HUDEP-2 (cell line): ENCODE measurements around the gene MSH5.
"Not testable (repeated sequence)": the region's sequence is repeated elsewhere in the genome, so short reads cannot be mapped to it uniquely, and the experiment has no call there.

Experiments
- DNase-seq, 76 experiments: peaks; one replicate each; lab custom pipeline; 2025; ENCODE audit not compliant: unreplicated experiment in 76 of 76; lab: John Stamatoyannopoulos, UW

MSH5 gene

DNA sequence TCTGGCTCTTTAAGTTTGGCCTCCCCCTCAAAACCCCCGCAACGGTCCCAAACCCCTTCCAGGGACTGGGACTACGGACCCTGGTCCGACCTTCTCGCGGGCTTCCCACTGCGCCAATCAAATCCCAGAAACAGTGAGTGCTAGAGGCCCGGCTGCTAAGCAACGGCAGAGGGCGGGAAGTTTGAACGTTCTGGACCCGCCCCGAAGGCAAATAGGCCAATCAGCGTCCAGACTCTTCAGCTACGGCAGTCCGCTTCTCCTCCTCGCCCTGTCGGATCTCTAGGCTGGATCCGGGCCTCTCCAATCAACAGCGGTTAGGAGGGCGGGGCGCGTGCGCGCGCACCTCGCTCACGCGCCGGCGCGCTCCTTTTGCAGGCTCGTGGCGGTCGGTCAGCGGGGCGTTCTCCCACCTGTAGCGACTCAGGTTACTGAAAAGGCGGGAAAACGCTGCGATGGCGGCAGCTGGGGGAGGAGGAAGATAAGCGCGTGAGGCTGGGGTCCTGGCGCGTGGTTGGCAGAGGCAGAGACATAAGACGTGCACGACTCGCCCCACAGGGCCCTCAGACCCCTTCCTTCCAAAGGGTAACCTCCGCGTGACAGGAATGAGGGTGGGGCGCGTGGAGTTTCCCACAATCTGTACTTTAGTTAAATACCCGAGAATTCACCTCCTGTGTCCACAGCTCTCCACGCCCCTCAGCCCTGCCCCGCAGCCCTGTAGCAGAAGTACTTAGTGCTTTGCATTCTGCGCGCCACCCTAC lies at the start of gene MSH5:
Gene MSH5, plus strand, starts transcription at position 367 of the 758 bp plus-strand sequence. CDS start 462 bp downstream, outside the sequence.
- peak; percentile 84 to 100 (median 99) for DNase-seq

DNA sequence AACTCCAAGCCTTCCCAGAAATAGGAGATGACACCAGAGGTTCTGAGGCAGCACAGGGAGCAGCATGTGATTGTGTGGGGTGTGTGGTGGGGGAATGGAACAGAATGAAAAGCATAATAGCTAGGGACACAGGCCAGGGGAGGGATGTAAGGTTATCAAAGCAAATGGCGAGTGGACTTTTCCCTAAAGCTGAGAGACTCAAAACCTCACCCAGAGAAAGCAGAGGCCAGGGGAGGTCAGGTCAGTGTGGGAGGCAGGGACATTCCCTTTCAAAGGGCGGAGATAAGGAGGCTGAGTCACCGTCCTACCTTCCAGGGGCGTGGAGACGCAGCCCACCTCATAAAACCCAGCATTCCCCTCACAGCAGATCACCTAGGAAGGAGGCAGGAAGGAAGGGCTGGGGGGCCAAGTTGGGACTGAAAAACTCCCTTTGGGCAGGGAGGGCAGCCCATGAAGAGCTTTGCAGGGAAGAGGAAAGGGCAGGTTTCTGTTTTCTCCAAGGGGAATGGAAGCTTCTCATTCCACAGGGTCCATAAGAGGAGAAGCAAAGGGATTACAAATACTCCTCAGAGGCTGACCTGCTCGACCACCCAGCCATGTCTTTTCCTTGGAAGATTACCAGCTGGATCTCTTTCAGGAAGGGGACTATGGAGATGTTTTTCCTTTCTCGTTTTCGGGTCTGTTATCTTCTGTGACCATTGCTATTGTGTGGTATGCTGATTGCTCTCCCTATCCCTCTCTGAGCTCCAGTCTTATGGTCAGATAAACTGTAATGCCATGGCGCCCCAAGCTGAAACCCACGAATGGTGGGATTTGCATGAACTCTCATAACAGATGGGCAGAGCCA lies 49.4 kb upstream of the MSH5 start:
- peak in 53 of 76 experiments; percentile 13 to 70 (median 38) for DNase-seq

DNA sequence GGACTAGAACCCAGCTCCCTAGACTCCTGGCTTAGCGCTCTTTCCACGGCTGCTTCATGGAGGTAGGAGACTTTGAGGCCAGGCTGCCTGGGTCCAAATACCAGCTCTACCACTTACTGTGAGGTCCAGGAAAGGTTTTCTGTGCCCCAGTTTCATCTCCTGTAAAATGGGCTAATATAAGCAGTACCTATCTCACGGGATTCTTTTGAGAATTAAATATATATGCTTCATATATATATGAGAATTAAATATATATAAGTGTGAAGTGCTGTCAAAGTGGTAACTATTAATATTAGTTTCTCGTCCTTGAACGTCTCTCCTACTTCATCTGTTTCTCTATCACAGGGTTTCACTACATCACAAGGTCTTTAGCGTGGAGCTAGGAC lies 48.7 kb upstream of the MSH5 start:
- no peak for DNase-seq

DNA sequence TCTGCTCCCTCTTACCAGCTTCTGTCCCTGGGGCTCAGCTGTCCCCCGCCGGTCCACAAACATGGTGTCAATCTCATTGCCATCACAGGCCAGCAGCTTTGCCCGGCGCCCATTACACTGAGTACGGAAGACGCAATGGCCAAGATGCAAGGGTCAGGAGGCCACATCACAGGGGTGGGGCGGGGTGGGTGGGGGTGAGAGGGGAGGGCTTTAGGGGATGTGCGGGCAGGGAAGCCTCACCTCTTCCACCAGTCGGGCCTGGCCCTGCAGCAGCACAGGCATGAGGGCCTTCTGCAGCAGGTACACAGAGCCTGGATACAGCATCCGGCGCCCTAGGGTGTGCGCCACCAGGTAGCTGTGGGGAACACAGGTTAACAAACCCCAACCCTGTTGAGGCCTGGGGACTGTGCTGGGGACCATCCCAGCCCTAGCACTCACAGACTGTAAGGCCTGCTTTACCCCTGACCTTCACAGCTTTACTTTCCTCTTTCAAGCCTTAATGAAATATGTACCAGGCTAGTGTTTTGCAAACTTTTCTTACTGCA lies 48.2 kb upstream of the MSH5 start:
- no peak for DNase-seq

DNA sequence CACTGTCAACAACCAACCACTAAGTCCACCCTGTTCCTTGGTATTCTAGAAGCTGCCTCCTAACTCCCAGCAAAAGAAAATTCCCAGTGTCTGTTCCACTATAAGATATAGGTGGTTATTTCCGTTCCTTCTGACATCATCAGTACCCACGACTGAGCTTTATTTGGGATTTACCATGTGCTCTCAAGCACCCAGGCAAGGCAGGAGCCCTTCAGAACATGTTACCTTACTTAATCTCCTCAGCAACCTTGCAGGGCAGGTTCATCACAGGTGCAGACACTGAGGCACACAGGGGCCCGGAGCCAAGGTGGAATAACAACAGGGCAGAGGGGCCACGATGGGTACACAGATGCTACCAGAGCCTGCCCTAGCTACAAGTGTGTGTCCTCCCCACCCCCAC lies 47.5 kb upstream of the MSH5 start:
- no peak for DNase-seq

DNA sequence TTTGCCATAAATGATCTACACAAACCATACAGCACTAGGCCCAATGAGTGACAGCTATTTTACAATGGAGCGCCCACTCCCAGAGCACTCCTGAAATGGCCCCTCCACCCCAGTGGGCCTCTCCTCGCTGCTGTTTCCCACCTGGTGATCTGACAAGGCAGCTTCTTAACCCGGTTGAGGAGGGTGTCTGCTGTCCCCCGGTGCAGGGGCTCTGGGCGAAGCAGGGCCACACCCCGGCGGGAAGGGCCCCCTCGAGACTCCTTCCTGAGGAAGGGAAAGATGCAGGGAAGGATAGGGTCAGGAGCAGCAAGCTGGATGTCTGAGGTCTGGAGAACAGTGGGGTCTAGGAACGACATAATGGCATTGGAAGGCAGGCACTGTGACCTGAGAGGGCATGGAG lies 46.9 kb upstream of the MSH5 start:
- no peak for DNase-seq

DNA sequence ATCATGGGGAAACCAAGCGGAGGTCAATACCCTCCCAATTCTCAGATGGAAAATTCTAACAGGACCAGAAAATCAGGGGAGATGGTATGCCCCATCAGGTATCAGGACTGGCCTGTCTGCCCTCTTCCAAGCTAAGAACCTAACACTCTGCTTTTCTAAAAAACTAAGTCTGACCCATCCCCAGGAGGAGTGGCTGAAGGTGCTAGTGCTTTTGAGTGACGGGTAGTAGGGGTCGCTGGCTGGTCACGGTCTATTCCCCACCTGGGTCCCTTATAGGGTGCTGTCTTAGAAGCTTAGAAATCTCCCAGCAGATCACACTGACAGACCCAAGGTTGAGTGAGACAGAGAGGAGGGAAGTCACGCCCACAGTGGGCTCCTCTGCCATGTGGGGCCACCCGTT lies 46.3 kb upstream of the MSH5 start:
- DNase-seq = no peak

DNA sequence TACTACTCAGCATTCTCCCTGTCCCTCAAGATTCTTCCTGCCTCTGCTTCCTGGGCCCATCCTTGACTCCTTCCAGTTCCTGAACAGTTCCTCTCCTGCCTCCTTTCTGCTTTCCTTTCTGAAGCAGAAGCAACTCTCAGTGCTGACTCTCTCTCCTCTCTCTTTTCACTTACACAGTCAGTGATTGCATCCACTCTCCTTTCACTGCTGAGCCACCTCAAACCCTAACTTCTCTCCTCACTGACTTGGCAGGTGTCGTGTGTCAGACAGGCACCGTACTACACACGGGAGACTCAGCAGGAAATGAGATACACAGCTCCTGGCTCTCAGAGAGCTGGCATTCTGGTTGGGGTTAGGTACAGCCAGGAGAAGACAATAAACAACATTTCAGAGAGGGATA lies 42.2 kb upstream of the MSH5 start:
- no peak for DNase-seq

DNA sequence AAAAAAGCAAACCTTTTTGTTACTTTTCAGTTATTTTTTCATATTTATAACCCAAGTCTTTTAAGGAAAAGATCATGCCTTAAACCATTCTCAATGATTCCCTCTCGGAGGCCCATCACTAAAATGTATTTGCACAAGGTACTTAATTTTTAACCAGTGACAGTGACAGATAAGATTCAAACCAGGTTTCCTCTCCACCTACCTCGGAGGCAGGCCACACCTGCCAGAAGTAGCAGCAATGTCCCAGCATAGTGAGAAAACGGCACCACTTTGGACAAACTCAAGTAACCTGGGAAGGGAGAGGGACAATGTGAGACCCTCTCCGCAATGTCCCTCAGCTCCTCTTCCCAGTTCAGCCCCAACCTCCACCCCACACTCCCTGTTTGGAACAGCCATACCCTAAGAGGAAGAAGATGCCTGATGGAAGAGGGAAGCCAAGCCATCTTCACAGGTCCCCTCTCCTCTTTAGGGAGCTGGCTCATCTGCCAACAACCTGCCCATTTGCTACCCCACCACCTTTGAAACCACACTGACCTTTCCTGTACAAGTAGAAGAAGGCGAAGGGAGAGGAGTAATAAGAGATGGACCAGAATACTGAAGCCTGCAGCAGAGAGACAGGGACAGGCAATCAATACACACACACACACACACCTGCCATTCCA lies 38.9 kb upstream of the MSH5 start:
- DNase-seq = no peak

DNA sequence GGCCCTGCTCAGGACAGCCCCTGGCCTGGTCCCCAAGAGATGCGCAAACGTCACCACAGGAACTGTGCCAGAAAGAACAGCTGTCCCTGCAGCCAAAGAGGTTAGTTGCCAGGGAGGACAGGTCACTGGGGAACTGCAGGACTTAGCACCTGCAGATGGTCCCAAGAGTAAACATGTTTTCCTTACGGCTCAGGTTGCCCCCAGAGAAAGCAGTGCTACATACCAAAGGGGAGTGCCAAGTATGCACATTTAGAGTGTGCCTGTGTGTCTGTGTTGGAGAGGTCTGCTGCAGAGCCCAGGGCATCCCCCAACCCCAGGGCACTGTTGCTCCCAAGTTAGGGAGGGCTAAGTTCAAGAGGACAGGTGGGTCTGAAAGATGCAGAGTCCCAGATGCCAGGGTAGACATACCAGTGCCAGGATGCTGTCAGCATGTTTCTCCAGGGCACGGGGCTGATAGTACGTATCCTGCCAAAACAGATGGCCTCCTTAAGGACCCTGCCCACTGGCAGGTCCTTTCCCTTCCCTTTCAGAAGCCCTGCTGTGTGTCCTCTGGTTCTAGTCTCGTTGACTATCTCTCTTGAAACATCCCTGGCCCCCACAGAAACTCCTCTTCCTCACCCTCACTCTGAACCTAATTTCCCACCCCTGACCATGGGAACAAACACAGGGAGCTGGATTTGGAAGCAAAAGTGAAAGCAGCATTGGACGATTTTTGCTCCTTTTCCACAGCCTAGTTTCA lies 38.0 kb upstream of the MSH5 start:
- DNase-seq = peak in 17 of 76 experiments; percentile 12 to 46 (median 26)

DNA sequence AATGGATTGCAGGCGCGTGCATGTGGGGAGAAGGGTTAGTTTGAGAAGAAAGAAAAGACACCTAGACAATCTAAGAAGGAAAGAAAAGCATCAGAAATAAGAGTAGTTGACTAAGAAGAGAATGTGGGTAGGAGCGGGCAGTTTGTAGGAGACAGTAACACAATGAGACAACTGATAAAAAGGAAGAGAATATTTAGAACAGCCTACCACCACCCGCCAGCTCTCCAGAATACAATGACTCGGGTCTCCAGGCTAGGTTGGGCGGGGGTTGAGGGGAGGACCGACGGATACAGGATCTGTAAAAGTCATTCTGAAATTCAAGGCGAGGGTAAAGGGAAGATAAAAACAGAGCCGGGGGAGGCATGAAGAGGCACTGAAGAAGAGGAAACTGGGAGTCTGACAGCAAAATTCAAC lies 37.4 kb upstream of the MSH5 start:
- DNase-seq = peak in 3 of 76 experiments; percentile 38 to 49 (median 46)

DNA sequence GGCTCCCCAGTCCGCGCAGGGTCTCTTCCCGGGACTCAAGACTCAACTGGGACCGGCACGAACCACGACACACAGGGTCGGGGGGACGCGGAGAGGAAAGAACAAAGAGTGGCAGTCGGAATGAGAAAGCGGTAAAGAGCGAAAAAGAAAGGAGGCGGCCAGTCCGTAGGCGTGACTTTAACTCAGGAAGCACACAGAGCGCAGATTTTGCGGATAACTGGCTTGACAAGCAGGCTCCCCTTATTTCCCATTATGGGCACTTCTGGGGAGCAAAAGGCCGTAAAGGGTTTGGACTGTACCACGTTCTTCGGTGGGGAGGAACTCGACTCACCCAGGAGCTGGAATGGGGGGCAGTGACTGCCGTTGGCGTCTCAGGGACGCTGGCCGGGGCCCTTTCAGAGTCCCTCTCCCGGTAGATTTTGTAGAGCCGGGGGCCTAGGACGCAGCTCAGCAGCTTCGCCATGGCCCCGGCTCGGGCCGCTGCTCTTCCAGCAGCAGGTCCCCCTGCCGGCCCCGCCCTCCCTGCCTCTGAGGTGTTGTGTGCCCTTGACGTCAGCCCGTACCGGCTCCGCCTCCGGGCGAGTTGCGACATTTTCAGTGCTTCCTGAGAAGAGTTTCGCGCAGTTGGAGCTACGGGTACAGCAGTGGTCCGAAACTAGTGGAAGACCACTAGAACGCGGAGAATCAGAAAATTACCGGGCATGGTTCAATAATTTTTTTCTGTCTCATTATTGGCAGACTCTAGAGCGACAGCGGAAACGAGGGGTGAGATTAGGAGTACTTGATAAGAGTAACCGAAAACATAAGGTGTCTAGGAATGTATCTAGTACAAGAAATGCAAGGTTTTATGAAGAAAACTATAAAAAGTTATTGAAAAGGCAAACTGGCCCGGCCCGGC lies 36.7 kb upstream of the MSH5 start, which contains the start of gene ABHD16A:
Gene ABHD16A, minus strand, starts transcription at position 506 of the 898 bp plus-strand sequence. Its CDS starts 43 bp downstream, at position 463.
- DNase-seq = peak in 75 of 76 experiments; percentile 89 to 100 (median 99)

DNA sequence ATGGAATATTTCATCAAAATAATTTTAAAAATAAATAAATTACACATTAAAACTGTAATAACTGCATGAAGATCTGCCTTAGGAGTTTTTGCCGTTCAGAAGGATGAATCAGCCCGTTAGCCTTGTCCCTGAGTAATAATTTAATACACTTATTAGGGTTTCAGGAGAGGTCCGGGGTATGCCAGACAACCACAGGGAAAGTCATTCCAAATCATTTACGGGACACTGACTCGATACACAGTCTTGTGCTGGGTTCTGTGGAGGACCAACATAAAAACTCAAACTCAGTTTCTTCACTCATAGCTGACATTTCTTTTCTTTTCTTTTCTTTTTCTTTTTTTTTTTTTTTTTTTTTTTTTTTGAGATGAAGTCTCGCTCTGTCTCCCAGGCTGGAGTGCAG lies 33.9 kb upstream of the MSH5 start:
- no peak for DNase-seq

DNA sequence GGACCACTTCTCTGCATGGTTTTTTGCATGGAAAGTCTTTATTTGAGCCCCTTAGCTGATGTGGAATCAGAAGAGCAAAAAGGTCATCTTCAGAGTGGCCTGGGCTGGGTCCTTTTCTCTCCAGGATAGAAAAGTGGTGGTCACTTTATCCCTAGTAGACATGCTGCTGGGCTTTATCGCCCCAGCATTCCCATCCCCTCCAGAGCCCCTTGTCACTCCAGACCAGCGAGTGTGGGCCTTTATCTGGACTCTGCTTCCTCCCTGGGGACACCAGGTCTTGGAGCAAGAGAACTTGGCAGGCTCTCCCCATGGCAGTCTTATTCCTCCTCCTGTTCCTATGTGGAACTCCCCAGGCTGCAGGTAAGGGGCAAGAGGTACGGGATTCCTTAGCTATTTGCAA lies 33.2 kb upstream of the MSH5 start, which contains the start of gene LY6G6F:
Gene LY6G6F, plus strand, starts transcription at position 268 of the 400 bp plus-strand sequence. Its CDS starts 41 bp downstream, at position 309.
- DNase-seq = no peak

DNA sequence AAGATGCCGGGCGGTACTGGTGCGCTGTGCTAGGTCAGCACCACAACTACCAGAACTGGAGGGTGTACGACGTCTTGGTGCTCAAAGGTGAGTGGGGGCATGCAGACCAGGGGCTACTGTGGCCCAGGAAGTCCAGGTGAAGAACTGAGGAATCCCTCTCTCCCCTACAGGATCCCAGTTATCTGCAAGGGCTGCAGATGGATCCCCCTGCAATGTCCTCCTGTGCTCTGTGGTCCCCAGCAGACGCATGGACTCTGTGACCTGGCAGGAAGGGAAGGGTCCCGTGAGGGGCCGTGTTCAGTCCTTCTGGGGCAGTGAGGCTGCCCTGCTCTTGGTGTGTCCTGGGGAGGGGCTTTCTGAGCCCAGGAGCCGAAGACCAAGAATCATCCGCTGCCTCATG lies 32.1 kb upstream of the MSH5 start:
- no peak for DNase-seq

DNA sequence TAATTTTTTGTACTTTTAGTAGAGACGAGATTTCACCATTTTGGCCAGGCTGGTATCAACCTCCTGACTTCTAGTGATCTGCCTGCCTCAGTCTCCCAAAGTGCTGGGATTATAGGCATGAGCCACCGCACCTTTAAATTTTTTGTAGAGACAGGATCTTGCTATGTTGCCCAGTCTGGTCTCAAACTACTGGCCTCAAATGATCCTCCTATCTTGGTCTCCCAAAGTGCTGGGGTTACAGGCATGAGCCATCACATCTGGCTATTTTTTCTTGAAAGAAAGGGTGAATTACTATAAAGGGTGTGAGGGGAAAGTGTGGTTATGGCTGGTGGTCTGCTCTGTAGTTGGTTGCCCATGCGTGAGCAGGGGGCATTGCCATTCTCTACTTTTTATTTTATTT lies 31.6 kb upstream of the MSH5 start:
- DNase-seq = no peak

DNA sequence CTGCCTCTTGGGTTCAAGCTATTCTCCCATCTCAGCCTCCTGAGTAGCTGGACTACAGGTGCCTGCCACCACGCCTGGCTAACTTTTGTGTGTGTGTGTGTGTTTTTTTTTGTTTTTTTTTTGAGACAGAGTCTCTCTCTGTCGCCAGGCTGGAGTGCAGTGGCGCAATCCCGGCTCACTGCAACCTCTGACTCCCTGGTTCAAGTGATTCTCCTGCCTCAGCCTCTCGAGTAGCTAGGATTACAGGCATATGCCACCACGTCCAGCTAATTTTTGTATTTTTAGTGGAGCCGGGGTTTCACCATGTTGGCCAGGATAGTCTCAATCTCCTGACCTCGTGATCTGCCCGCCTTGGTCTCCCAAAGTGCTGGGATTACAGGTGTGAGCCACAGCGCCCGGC lies 30.6 kb upstream of the MSH5 start:
- DNase-seq = not testable (repeated sequence)

DNA sequence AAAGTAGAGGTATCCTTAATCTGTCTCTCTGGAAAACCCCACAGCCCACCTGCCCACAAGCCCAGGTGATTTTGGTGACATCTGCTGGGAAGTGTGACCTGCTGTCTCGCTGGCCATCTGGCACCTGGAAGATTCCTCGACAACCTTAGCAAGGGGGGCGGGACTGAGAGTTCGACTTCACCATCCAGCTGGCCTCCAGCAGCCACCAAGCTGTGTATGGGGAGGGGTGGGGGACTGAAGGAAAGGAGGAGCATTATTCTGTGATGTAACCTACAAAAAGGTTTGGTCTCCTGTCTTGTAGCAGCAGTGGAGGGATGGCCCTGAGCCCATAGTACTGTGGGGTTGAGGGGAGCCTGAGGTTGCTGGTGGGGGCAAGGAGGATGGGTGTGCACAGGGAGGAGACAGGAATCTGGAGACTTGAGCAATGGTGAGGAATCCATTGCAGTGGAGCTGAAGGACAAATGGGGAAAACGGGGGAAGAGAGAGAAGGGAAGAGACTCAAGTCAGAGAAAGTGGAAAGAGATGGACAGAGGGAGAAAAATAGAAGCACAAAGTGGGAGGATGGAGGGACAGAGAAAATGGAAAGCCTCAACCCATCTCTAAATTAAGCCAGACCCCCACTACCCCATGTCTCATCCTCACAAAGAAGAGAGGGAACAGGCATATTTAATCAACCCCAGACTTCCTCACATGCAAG lies 29.1 kb upstream of the MSH5 start:
- no peak for DNase-seq
